Neuronal stem cell (in vitro differentiated cells): ENCODE measurements around the gene SLC16A12.
"Not testable (repeated sequence)": the region's sequence is repeated elsewhere in the genome, so short reads cannot be mapped to it uniquely, and the experiment has no call there.

Source experiments
- DNase-seq: peaks from one replicate; pipeline ENCODE4 v3.0.0-alpha.2; 2013; ENCODE audit warnings: low spot score
- H2AFZ ChIP-seq: one replicate; pipeline ENCODE4 v1.6.1; 2013; ENCODE audit warnings: mild to moderate bottlenecking, low read length, inconsistent platforms
- H2AK5ac ChIP-seq: 2 replicates; pipeline ENCODE4 v1.6.1; 2013; ENCODE audit warnings: low read depth, mild to moderate bottlenecking, inconsistent platforms, low read length, moderate library complexity, mixed read lengths
- H2BK120ac ChIP-seq: 2 replicates; pipeline ENCODE4 v1.6.1; 2013; ENCODE audit warnings: low read depth, mild to moderate bottlenecking, inconsistent platforms, low read length, moderate library complexity, mixed read lengths
- H2BK12ac ChIP-seq: one replicate; pipeline ENCODE4 v1.6.1; 2013; ENCODE audit warnings: low read length, inconsistent platforms
- H2BK15ac ChIP-seq: 2 replicates; pipeline ENCODE4 v1.6.1; 2013; ENCODE audit warnings: mild to moderate bottlenecking, low read length, inconsistent platforms, mixed read lengths
- H2BK5ac ChIP-seq: one replicate; pipeline ENCODE4 v1.6.1; 2013; ENCODE audit warnings: inconsistent platforms, mild to moderate bottlenecking, low read length, moderate library complexity
- H3K14ac ChIP-seq: one replicate; pipeline ENCODE4 v1.6.1; 2013; ENCODE audit warnings: low read length, inconsistent platforms
- H3K18ac ChIP-seq: 2 replicates; pipeline ENCODE4 v1.6.1; 2013; ENCODE audit warnings: low read length, inconsistent platforms
- H3K23ac ChIP-seq: 2 replicates; pipeline ENCODE4 v1.6.1; 2013; ENCODE audit warnings: low read depth, mild to moderate bottlenecking, mixed read lengths, low read length, inconsistent platforms; ENCODE audit not compliant: poor library complexity
- H3K27ac ChIP-seq: replicated peaks from 3 replicates; pipeline ENCODE4 v1.5.1; 2013; ENCODE audit warnings: low read length, inconsistent platforms
- H3K27me3 ChIP-seq, 3 experiments: 2 replicates each; pipeline ENCODE4 v1.6.1; 2013; ENCODE audit warnings: low read length in 3 of 3, mild to moderate bottlenecking in 2 of 3, inconsistent platforms in 1 of 3, low read depth in 1 of 3, mixed read lengths in 1 of 3, moderate library complexity in 1 of 3; ENCODE audit not compliant: control insufficient read depth in 3 of 3, insufficient read depth in 3 of 3
- H3K36me3 ChIP-seq, 2 donors: replicated peaks in 1 of 2; 2 replicates each; pipeline ENCODE4 v1.6.1; 2013; ENCODE audit warnings: low read length in 2 of 2; ENCODE audit not compliant: control insufficient read depth in 2 of 2, insufficient read depth in 2 of 2
- H3K4ac ChIP-seq: 2 replicates; pipeline ENCODE4 v1.6.1; 2013; ENCODE audit warnings: inconsistent platforms, mild to moderate bottlenecking, low read length, moderate library complexity
- H3K4me1 ChIP-seq, 2 donors: 1 replicate in 1 of 2; 2 replicates in 1 of 2; pipeline ENCODE4 v1.6.1; 2013; ENCODE audit warnings: low read length in 2 of 2, low read depth in 1 of 2; ENCODE audit not compliant: control insufficient read depth in 2 of 2, insufficient read depth in 1 of 2
- H3K4me2 ChIP-seq: one replicate; pipeline ENCODE4 v1.6.1; 2013; ENCODE audit warnings: mild to moderate bottlenecking, low read length, inconsistent platforms; ENCODE audit not compliant: insufficient read depth, poor library complexity, severe bottlenecking
- H3K4me3 ChIP-seq, 2 donors: 2 replicates each; pipeline ENCODE4 v1.5.1; 2013; ENCODE audit warnings: low read length in 2 of 2, mild to moderate bottlenecking in 2 of 2, inconsistent platforms in 1 of 2, moderate library complexity in 1 of 2
- H3K79me1 ChIP-seq: one replicate; pipeline ENCODE4 v1.6.1; 2013; ENCODE audit warnings: low read depth, mild to moderate bottlenecking, inconsistent platforms, low read length, moderate library complexity
- H3K9ac ChIP-seq: one replicate; pipeline ENCODE4 v1.6.1; 2013; ENCODE audit warnings: mild to moderate bottlenecking, low read depth, low read length, inconsistent platforms; ENCODE audit not compliant: poor library complexity
- H3K9me3 ChIP-seq, 2 donors: replicated peaks in 1 of 2; 2 replicates each; pipeline versions ENCODE3 to v1.6.1; 2013; ENCODE audit warnings: low read length in 2 of 2, mild to moderate bottlenecking in 2 of 2, inconsistent platforms in 1 of 2, low read depth in 1 of 2, mixed read lengths in 1 of 2, moderate library complexity in 1 of 2; ENCODE audit not compliant: control insufficient read depth in 2 of 2, insufficient read depth in 1 of 2
- H4K8ac ChIP-seq: one replicate; pipeline ENCODE4 v1.6.1; 2013; ENCODE audit warnings: low read depth, mild to moderate bottlenecking, inconsistent platforms, low read length, moderate library complexity
- H4K91ac ChIP-seq: one replicate; pipeline ENCODE4 v1.6.1; 2013; ENCODE audit warnings: low read length, low read depth, mild to moderate bottlenecking, inconsistent platforms; ENCODE audit not compliant: poor library complexity
- WGBS, 2 donors: extraction: QIAGEN DNeasy Blood & Tissue Kit; methylation state at CpG; one replicate each; pipeline ENCODE4 v1.1.7; 2013; ENCODE audit warnings: missing lambda C conversion rate in 2 of 2, mixed read lengths in 1 of 2; ENCODE audit not compliant: insufficient read length in 2 of 2, insufficient replicate concordance in 1 of 2; ENCODE audit errors: extremely low coverage in 2 of 2; 5-methylcytosine and 5-hydroxymethylcytosine counted together

SLC16A12 gene

GRCh38 chr10:89549510-89549909, 14.1 kb upstream of the SLC16A12 start:
- no peak overlapping the region for H2BK5ac ChIP-seq
- H2BK15ac ChIP-seq, result no peak overlapping the region
- no peak overlapping the region for H3K23ac ChIP-seq
- H4K91ac ChIP-seq, result no peak overlapping the region
- no peak overlapping the region for H2BK120ac ChIP-seq
- no peak overlapping the region for H3K14ac ChIP-seq
- no peak overlapping the region for H3K4me3 ChIP-seq
- no peak overlapping the region for H2AFZ ChIP-seq
- no peak overlapping the region for H3K18ac ChIP-seq
- H3K79me1 ChIP-seq, result no peaks in the 10 kb centered on the region
- H2AK5ac ChIP-seq, result no peak overlapping the region
- no peak overlapping the region for H3K27ac ChIP-seq
- no peak overlapping the region for H3K9ac ChIP-seq
- no peak overlapping the region for H2BK12ac ChIP-seq
- no peaks in the 10 kb centered on the region for H3K27me3 ChIP-seq
- no peak for DNase-seq
- H3K36me3 ChIP-seq, result no peaks in the 10 kb centered on the region
- H3K4me1 ChIP-seq, result peaks cover 0 to 2% of the 10 kb centered on the region in 2 donors
- H4K8ac ChIP-seq, result no peak overlapping the region
- no CpG with 5 or more reads among the region's 1 CpG for WGBS, 2 donors
- no peak overlapping the region for H3K4ac ChIP-seq
- H3K4me2 ChIP-seq, result no peak overlapping the region
- peaks cover 0 to 2% of the 10 kb centered on the region in 2 donors for H3K9me3 ChIP-seq

- H2BK15ac ChIP-seq, result no peak overlapping the region
- H2BK120ac ChIP-seq, result no peak overlapping the region
- H4K91ac ChIP-seq, result no peak overlapping the region
- no peaks in the 10 kb centered on the region for H3K36me3 ChIP-seq
- no peak overlapping the region for H3K4ac ChIP-seq
- no peak overlapping the region for H3K4me3 ChIP-seq
- WGBS, 2 donors, result no CpG with 5 or more reads among the region's 6 CpGs
- no peak overlapping the region for H4K8ac ChIP-seq
- no peak overlapping the region for H3K14ac ChIP-seq
- H2BK5ac ChIP-seq, result no peak overlapping the region
- H2BK12ac ChIP-seq, result no peak overlapping the region
- DNase-seq, result no peak
- no peak overlapping the region for H2AK5ac ChIP-seq
- no peak overlapping the region for H3K9ac ChIP-seq
- H3K9me3 ChIP-seq, result peaks cover 0 to 2% of the 10 kb centered on the region in 2 donors
- no peaks in the 10 kb centered on the region for H3K79me1 ChIP-seq
- no peak overlapping the region for H2AFZ ChIP-seq
- H3K23ac ChIP-seq, result no peak overlapping the region
- no peak overlapping the region for H3K18ac ChIP-seq
- no peak overlapping the region for H3K27ac ChIP-seq
- no peaks in the 10 kb centered on the region for H3K27me3 ChIP-seq
- H3K4me2 ChIP-seq, result no peak overlapping the region
- H3K4me1 ChIP-seq, result peaks cover 0 to 2% of the 10 kb centered on the region in 2 donors
These were observed 13.3 kb upstream of the SLC16A12 start for GRCh38 chr10:89548673-89549072.

GRCh38 chr10:89547853-89548513, 12.6 kb upstream of the SLC16A12 start:
- H2BK5ac ChIP-seq, result no peak overlapping the region
- no peak overlapping the region for H3K9ac ChIP-seq
- H2BK12ac ChIP-seq, result no peak overlapping the region
- no peak overlapping the region for H4K8ac ChIP-seq
- H3K4ac ChIP-seq, result no peak overlapping the region
- no peak overlapping the region for H3K23ac ChIP-seq
- no peaks in the 10 kb centered on the region for H3K27me3 ChIP-seq
- H3K4me1 ChIP-seq, result peaks cover 0 to 2% of the 10 kb centered on the region in 2 donors
- peaks cover 0 to 2% of the 10 kb centered on the region in 2 donors for H3K9me3 ChIP-seq
- WGBS, 2 donors, result no CpG with 5 or more reads among the region's 2 CpGs
- H3K36me3 ChIP-seq, result no peaks in the 10 kb centered on the region
- no peak overlapping the region for H3K4me2 ChIP-seq
- no peak overlapping the region for H3K27ac ChIP-seq
- H3K79me1 ChIP-seq, result no peaks in the 10 kb centered on the region
- H3K4me3 ChIP-seq, result no peak overlapping the region
- H2AFZ ChIP-seq, result no peak overlapping the region
- H2BK15ac ChIP-seq, result no peak overlapping the region
- no peak overlapping the region for H3K18ac ChIP-seq
- H4K91ac ChIP-seq, result no peak overlapping the region
- H2BK120ac ChIP-seq, result no peak overlapping the region
- H2AK5ac ChIP-seq, result no peak overlapping the region
- DNase-seq, result no peak
- H3K14ac ChIP-seq, result no peak overlapping the region

GRCh38 chr10:89546651-89547050, 11.3 kb upstream of the SLC16A12 start:
- H3K23ac ChIP-seq, H3K36me3 ChIP-seq, H2BK15ac ChIP-seq, H4K91ac ChIP-seq, H2AK5ac ChIP-seq, H3K14ac ChIP-seq, DNase-seq, H3K18ac ChIP-seq, H3K4me1 ChIP-seq, H3K9me3 ChIP-seq, H3K27me3 ChIP-seq, H3K4me3 ChIP-seq, H3K4ac ChIP-seq, H2BK120ac ChIP-seq, H2BK12ac ChIP-seq, H3K4me2 ChIP-seq, H2BK5ac ChIP-seq, H4K8ac ChIP-seq, H3K79me1 ChIP-seq, H2AFZ ChIP-seq, H3K27ac ChIP-seq, H3K9ac ChIP-seq: not testable (repeated sequence)
- WGBS, 2 donors, result no CpG with 5 or more reads among the region's 1 CpG
